HCT116 (cell line): ENCODE data around the gene AGBL3. TPM values are rescaled to one million over a fixed set of nuclear protein-coding genes. Genes with fewer than 3 reads are reported as not detected.

Source experiments
- ATAC-seq: fragments of 200-7000 bp; cut with Tn5 transposase; 2 replicates; pipeline ENCODE4 v1.9.1; 2020; ENCODE audit warnings: mild to moderate bottlenecking, moderate library complexity
- BruUV-seq: library from RNA; stranded (reverse); fragments of 400-500 nt; replicated peaks from 2 replicates; lab custom pipeline; 2021; lab: Mats Ljungman, UMichigan
- CTCF ChIA-PET: fragments of 300-600 bp; sonication (Branson Sonifier 250); formaldehyde crosslinking; loops from one replicate; lab custom pipeline; 2021; ENCODE audit warnings: antibody characterized with exemption; lab: Charles Lee
- POLR2A ChIA-PET: fragments of 300-600, 350-600 bp; sonication (Branson Sonifier 250); formaldehyde crosslinking; loops from one replicate; lab custom pipeline; 2021; ENCODE audit warnings: antibody characterized with exemption; lab: Charles Lee
- RAD21 ChIA-PET, 2 experiments: fragments of 300-600 bp; sonication (Branson Sonifier 250); formaldehyde crosslinking; loops; one replicate each; lab custom pipeline; 2023; ENCODE audit warnings: low total read pairs in 2 of 2; ENCODE audit not compliant: uncharacterized antibody in 2 of 2, unreplicated experiment in 2 of 2, low non-redundant PET in 1 of 2; lab: Charles Lee
- DNase-seq: peaks from one replicate; pipeline ENCODE4 v3.0.0-alpha.2; 2010; ENCODE audit warnings: low read depth, low spot score
- H2AFZ ChIP-seq: fragments of 200-600 bp; shearing (Covaris generic), sonication (generic); 2 replicates; pipeline ENCODE4 v1.6.1; 2017; ENCODE audit warnings: low read depth, mixed run types, mixed read lengths, antibody characterized with exemption, low read length; ENCODE audit not compliant: poor library complexity, severe bottlenecking
- H3K27ac ChIP-seq: 2 replicates; pipeline ENCODE4 v1.5.1; 2012; ENCODE audit warnings: low read depth, low read length
- H3K27me3 ChIP-seq: fragments of 200-600 bp; sonication (generic); 2 replicates; pipeline ENCODE4 v1.6.1; 2016; ENCODE audit warnings: mixed run types, low read length, mixed read lengths; ENCODE audit not compliant: insufficient read depth
- H3K36me3 ChIP-seq, 2 experiments: fragments of 200-500 bp in 1 of 2; fragments of 200-600 bp in 1 of 2; sonication (Bioruptor generic) in 1 of 2; sonication (generic) in 1 of 2; 2 replicates each; pipeline versions ENCODE4 v1.5.1 to v1.6.1; 2014 to 2016; ENCODE audit warnings: low read length in 2 of 2, inconsistent platforms in 1 of 2, mixed read lengths in 1 of 2, mixed run types in 1 of 2; ENCODE audit not compliant: insufficient read depth in 2 of 2, control insufficient read depth in 1 of 2
- H3K4me1 ChIP-seq, 2 experiments: fragments of 200-600 bp in 1 of 2; sonication (generic) in 1 of 2; 2 replicates each; pipeline versions ENCODE4 v1.5.1 to v1.6.1; 2012 to 2017; ENCODE audit warnings: low read length in 2 of 2, inconsistent platforms in 1 of 2, mild to moderate bottlenecking in 1 of 2, mixed read lengths in 1 of 2, mixed run types in 1 of 2, moderate library complexity in 1 of 2; ENCODE audit not compliant: insufficient read depth in 2 of 2, control insufficient read depth in 1 of 2
- H3K4me2 ChIP-seq: fragments of 200-600 bp; sonication (generic); 2 replicates; pipeline ENCODE4 v1.6.1; 2017; ENCODE audit warnings: mixed run types, low read length, mixed read lengths
- H3K4me3 ChIP-seq, 2 experiments: fragments of 200-600 bp in 1 of 2; sonication (generic) in 1 of 2; replicated peaks in 1 of 2; 2 replicates each; pipeline ENCODE4 v1.5.1; 2011 to 2016; ENCODE audit warnings: low read length in 2 of 2, control low read depth in 1 of 2, low read depth in 1 of 2, mild to moderate bottlenecking in 1 of 2, mixed read lengths in 1 of 2, mixed run types in 1 of 2
- H3K79me2 ChIP-seq: fragments of 200-600 bp; sonication (generic); 2 replicates; pipeline ENCODE4 v1.6.1; 2017; ENCODE audit warnings: mild to moderate bottlenecking, mixed run types, low read length, moderate library complexity, mixed read lengths; ENCODE audit not compliant: insufficient read depth
- H3K9ac ChIP-seq: fragments of 200-600 bp; sonication (generic); 2 replicates; pipeline ENCODE4 v1.6.1; 2016; ENCODE audit warnings: low read length, mixed read lengths
- H3K9me2 ChIP-seq: fragments of 200-600 bp; sonication (generic), shearing (Covaris generic); 2 replicates; pipeline ENCODE4 v1.6.1; 2017; ENCODE audit warnings: mixed run types, mild to moderate bottlenecking, moderate library complexity; ENCODE audit not compliant: insufficient read depth
- H3K9me3 ChIP-seq, 2 experiments: fragments of 200-500 bp in 1 of 2; fragments of 200-600 bp in 1 of 2; sonication (Bioruptor generic) in 1 of 2; sonication (generic) in 1 of 2; 2 replicates each; pipeline ENCODE4 v1.6.1; 2014 to 2017; ENCODE audit warnings: low read length in 2 of 2, mixed read lengths in 2 of 2, inconsistent platforms in 1 of 2, low read depth in 1 of 2, mild to moderate bottlenecking in 1 of 2, mixed run types in 1 of 2, moderate library complexity in 1 of 2; ENCODE audit not compliant: control insufficient read depth in 1 of 2, insufficient read depth in 1 of 2
- H4K20me1 ChIP-seq: fragments of 200-600 bp; sonication (generic), shearing (Covaris generic); 2 replicates; pipeline ENCODE4 v1.6.1; 2017; ENCODE audit warnings: mixed run types, mild to moderate bottlenecking, moderate library complexity; ENCODE audit not compliant: insufficient read depth
- CEBPB ChIP-seq: IDR thresholded peaks from 2 replicates; pipeline ENCODE4 v1.6.1; 2012; ENCODE audit warnings: low read depth
- EGR1 ChIP-seq: IDR thresholded peaks from 2 replicates; pipeline ENCODE4 v1.6.1; 2012; ENCODE audit warnings: low read depth
- EZH2 ChIP-seq: fragments of 200-600 bp; sonication (generic); IDR thresholded peaks from 2 replicates; pipeline ENCODE4 v1.6.1; 2017; ENCODE audit warnings: antibody characterized with exemption, mixed run types
- EZH2phosphoT487 ChIP-seq: fragments of 200-600 bp; IDR thresholded peaks from 2 replicates; pipeline ENCODE4 v1.6.1; 2018; ENCODE audit warnings: antibody characterized with exemption, borderline replicate concordance
- RAD21 ChIP-seq: IDR thresholded peaks from 2 replicates; pipeline ENCODE4 v1.6.1; 2012; ENCODE audit warnings: low read depth, mild to moderate bottlenecking
- REST ChIP-seq: IDR thresholded peaks from 2 replicates; pipeline ENCODE4 v1.6.1; 2012; ENCODE audit warnings: low read depth
- SP1 ChIP-seq: IDR thresholded peaks from 2 replicates; pipeline ENCODE4 v1.6.1; 2012; ENCODE audit warnings: low read depth
- YY1 ChIP-seq: IDR thresholded peaks from 2 replicates; pipeline ENCODE4 v1.6.1; 2011; ENCODE audit warnings: low read length, low read depth, moderate library complexity, mild to moderate bottlenecking; ENCODE audit not compliant: insufficient replicate concordance; ENCODE audit errors: extremely low read depth
- ZNF274 ChIP-seq: fragments of 200-500 bp; sonication (Bioruptor generic); IDR thresholded peaks from 2 replicates; pipeline ENCODE4 v1.6.1; 2014; ENCODE audit warnings: mild to moderate bottlenecking, low read depth, low read length, inconsistent platforms
- intact Hi-C: fragments of 100-400 bp; cut with micrococcal nuclease; formaldehyde crosslinking; loops from 2 replicates; pipeline ENCODE4 v1.10.0; 2022
- total RNA-seq: library from RNA; stranded (reverse); gene quantifications from one replicate; pipeline ENCODE4 v1.2.1, GENCODE V29; 2021; ENCODE audit not compliant: unreplicated experiment

The AGBL3 gene
- total RNA-seq, 1 experiment from 2014 or later, result 1.9 TPM

- TF ChIP-seq RAD21 (no peak), YY1 (no peak), ZNF274 (no peak), REST (no peak), SP1 (no peak), EZH2phosphoT487 (no peak), EGR1 (no peak), EZH2 (no peak), CEBPB (no peak)
- intact Hi-C loops, result no loop called here
Observed at GRCh38 chr7:134995239-134996096, 9.2 kb downstream of the AGBL3 start.

More at GRCh38 chr7:134995239-134996096, 9.2 kb downstream of the AGBL3 start:
- H3K9me2 ChIP-seq, result no peaks in the 10 kb centered on the region
- H4K20me1 ChIP-seq, result no peaks in the 10 kb centered on the region
- no peak for DNase-seq
- H3K4me2 ChIP-seq, result no peak overlapping the region
- no peaks in the 10 kb centered on the region for H3K79me2 ChIP-seq
- H3K4me1 ChIP-seq, result no peaks in the 10 kb centered on the region
- ChIA-PET POLR2A (no interaction called here), RAD21 (no interaction called here), CTCF (no interaction called here)
- no peak overlapping the region for H3K27ac ChIP-seq
- no peaks in the 10 kb centered on the region for H3K9me3 ChIP-seq
- H2AFZ ChIP-seq, result no peak overlapping the region
- H3K9ac ChIP-seq, result no peak overlapping the region
- no peak for ATAC-seq
- BruUV-seq, result no TSS peak
- H3K36me3 ChIP-seq, result no peaks in the 10 kb centered on the region
- no peak overlapping the region for H3K4me3 ChIP-seq
- H3K27me3 ChIP-seq, result no peaks in the 10 kb centered on the region
